Body of pancreas (tissue), 4 donors: ENCODE measurements around the gene FUT7. TPM values are rescaled to one million over a fixed set of nuclear protein-coding genes. Genes with fewer than 3 reads are reported as not detected.

ENCODE experiments used
- ATAC-seq: fragments of 150-250 bp; one replicate; pipeline ENCODE4 v1.9.1; 2016
- DNase-seq, 4 donors: peaks; one replicate each; pipeline ENCODE4 v3.0.0-alpha.2; 2019
- H3K27ac ChIP-seq, 4 donors: fragments of 200-600 bp; sonication (generic); 1 replicate in 3 of 4; 2 replicates in 1 of 4; pipeline versions ENCODE4 v1.5.1 to v1.6.1; 2016 to 2019; ENCODE audit warnings: mild to moderate bottlenecking in 1 of 4, mixed read lengths in 1 of 4, moderate library complexity in 1 of 4
- H3K27me3 ChIP-seq, 2 donors: fragments of 200-600 bp; sonication (generic); one replicate each; pipeline ENCODE4 v1.6.0; 2016; ENCODE audit warnings: mild to moderate bottlenecking in 1 of 2
- H3K36me3 ChIP-seq, 2 donors: fragments of 200-600 bp; sonication (generic); replicated peaks in 1 of 2; 2 replicates each; pipeline ENCODE4 v1.5.1; 2016; ENCODE audit warnings: low read depth in 2 of 2; ENCODE audit not compliant: insufficient read depth in 1 of 2
- H3K4me1 ChIP-seq: fragments of 200-600 bp; sonication (generic); one replicate; pipeline ENCODE4 v1.6.0; 2016
- H3K4me3 ChIP-seq, 2 donors: fragments of 200-600 bp; sonication (generic); 1 replicate in 1 of 2; 2 replicates in 1 of 2; pipeline ENCODE4 v1.5.1; 2016 to 2019
- H3K9me3 ChIP-seq, 3 donors: fragments of 200-600 bp; sonication (generic); 1 replicate in 2 of 3; 2 replicates in 1 of 3; pipeline ENCODE4 v1.5.1; 2016
- POLR2A ChIP-seq, 3 donors: fragments of 450-650 bp; IDR thresholded peaks; one replicate each; pipeline ENCODE4 v1.6.1; 2016; ENCODE audit warnings: antibody characterized with exemption in 3 of 3, mild to moderate bottlenecking in 2 of 3
- WGBS, 2 donors: methylation state at CpG; one replicate each; pipeline ENCODE4 v1.1.5; 2017; 5-methylcytosine and 5-hydroxymethylcytosine counted together
- intact Hi-C: fragments of 100-400 bp; cut with DNase I; formaldehyde crosslinking; loops from one replicate; pipeline ENCODE4 v1.15.1; 2023
- total RNA-seq, 2 donors: library from RNA; depleted of rRNA; stranded (reverse); fragments of >200 nt; gene quantifications; one replicate each; pipeline ENCODE4 v1.1.0, GENCODE V29; 2016
- TF ChIP-seq, protein P1 (sequence below), 7 experiments: fragments of 450-650 bp in 4 of 7; fragments of 200-600 bp in 3 of 7; sonication (generic) in 3 of 7; IDR thresholded peaks; one replicate each; pipeline ENCODE4 v1.5.1; 2016 to 2019; ENCODE audit warnings: antibody characterized with exemption in 7 of 7

The FUT7 gene
- total RNA-seq, 2 donors from 2014 or later, result not detected

DNA sequence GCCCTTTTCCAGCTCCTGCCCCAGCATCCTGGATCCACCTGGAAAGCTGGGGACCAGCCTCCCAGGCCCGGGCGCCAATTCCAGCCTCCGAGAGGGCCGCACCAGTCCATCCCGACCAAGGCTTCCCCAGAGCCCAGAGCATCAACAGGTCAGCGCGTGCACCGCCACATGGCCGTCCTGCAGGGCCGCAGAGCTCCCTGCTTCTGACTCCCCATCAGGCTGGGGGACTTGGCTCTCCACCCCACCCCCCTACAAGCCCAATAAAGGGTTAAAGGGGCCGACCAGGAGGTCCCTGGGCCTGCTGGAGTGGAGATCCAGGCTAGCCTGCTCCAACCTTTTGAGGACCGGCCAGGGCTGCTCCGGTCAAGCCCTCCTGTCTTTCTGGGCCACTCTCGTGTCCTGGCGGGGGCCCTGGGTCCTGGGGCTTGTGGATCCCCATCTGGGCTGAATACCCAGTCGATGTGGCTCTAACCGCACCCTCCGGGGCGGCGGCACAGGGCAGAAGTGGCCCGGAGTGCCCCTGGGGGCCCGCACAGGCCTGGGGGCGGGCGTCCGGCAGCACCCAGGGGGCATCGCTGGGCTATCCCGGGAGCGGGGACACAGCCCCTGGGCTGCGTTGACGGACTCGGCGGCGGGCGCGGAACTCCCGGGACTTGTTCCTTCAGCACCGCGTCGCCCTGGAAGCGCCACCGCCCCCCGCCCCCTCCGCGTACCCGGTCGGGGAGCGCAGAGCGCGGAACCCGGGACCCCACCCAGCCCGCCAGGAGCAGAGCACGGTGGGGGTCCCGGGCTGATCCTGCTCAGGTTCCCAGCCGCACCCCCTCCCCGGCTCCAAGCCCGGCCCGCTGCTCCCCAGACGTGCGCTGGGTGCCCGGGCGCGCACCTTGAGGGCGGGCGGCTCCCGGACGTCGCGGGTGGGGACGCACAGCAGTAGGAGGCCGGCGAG, 21.4 kb upstream of the FUT7 start:
- Histone ChIP-seq H3K4me1 (peaks cover 40% of the 10 kb centered on the region), H3K9me3 (no peaks in the 10 kb centered on the region), H3K4me3 (peak overlapping the region in 1 of 2 donors; percentile 1), H3K27me3 (no peaks in the 10 kb centered on the region), H3K36me3 (no peaks in the 10 kb centered on the region), H3K27ac (peak overlapping the region in 3 of 4 donors; percentile 19 to 81 (median 69))
- DNase-seq (no peak), ATAC-seq (peak; percentile 41)
- 17 to 70% methylated on average over 2 to 59 of the region's 71 CpGs for WGBS, 2 donors
- TF ChIP-seq, protein P1, sequence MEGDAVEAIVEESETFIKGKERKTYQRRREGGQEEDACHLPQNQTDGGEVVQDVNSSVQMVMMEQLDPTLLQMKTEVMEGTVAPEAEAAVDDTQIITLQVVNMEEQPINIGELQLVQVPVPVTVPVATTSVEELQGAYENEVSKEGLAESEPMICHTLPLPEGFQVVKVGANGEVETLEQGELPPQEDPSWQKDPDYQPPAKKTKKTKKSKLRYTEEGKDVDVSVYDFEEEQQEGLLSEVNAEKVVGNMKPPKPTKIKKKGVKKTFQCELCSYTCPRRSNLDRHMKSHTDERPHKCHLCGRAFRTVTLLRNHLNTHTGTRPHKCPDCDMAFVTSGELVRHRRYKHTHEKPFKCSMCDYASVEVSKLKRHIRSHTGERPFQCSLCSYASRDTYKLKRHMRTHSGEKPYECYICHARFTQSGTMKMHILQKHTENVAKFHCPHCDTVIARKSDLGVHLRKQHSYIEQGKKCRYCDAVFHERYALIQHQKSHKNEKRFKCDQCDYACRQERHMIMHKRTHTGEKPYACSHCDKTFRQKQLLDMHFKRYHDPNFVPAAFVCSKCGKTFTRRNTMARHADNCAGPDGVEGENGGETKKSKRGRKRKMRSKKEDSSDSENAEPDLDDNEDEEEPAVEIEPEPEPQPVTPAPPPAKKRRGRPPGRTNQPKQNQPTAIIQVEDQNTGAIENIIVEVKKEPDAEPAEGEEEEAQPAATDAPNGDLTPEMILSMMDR (IDR thresholded peaks at IDR 0.05), result no peak
- TF ChIP-seq POLR2A (IDR thresholded peaks at IDR 0.05), result no peak
- intact Hi-C loops, result no loop called here

DNA sequence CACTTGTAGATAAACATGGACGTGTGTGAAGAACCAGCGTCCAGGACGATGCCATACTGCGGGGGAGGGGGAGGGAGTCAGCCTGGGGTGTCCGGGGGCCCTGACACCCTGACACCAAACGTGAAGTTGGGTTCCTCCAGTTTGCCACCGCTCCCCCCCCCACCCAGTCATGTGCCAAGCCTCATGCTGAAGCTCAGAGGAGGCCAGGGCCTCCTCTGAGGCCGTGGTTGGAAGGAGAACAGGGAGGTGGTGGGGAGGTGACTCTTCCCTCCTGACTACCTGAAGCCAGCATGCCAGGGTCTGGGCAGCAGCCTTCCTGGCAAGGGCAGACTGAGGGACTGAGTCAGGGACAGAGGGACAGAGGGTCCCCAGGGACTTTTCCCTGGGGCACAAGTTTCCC, 20.4 kb upstream of the FUT7 start:
- Histone ChIP-seq H3K27ac (no peak overlapping the region), H3K4me1 (peaks cover 40% of the 10 kb centered on the region), H3K27me3 (no peaks in the 10 kb centered on the region), H3K36me3 (no peaks in the 10 kb centered on the region), H3K4me3 (no peak overlapping the region), H3K9me3 (no peaks in the 10 kb centered on the region)
- WGBS, 2 donors, result 60 to 83% methylated on average over 1 to 7 of the region's 8 CpGs
- intact Hi-C loops, result no loop called here
- ATAC-seq, result no peak
- TF ChIP-seq, protein P1 (IDR thresholded peaks at IDR 0.05), result no peak
- TF ChIP-seq POLR2A (IDR thresholded peaks at IDR 0.05), result no peak
- DNase-seq, result no peak

DNA sequence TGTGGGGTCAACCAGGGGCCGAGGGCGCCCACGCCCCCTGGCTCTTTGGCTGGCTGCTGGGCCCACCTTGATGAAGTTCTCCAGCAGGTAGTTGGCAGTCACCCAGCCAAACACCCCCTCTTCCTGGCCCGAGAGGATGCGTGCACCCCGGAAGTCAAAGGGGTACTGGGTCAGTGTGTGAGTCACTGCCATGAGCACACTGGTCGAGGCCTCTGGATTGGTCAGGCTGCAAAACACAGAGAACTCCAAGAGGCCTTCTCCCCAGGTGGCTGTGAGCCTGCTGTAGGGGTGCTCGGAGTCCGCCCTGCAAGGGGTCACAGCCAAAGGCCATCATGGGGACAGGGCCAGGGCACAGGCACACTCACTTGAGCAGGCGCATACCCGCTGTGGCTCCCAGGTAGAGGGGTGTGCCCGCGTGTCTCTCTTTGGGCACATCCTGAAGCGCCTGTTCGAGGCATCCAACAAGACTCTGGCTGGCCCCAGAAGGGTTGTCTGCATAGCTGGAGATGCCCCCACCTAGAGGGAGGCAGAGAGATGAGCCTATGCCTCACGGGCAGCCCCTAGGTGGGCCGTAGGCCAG, 19.3 kb upstream of the FUT7 start:
- DNase-seq (no peak), ATAC-seq (no peak)
- Histone ChIP-seq H3K4me3 (no peak overlapping the region), H3K27me3 (no peaks in the 10 kb centered on the region), H3K27ac (no peak overlapping the region), H3K36me3 (no peaks in the 10 kb centered on the region), H3K9me3 (no peaks in the 10 kb centered on the region), H3K4me1 (peaks cover 47% of the 10 kb centered on the region)
- WGBS, 2 donors, result 91% methylated on average over 17 of the region's 17 CpGs; no CpG with 5 or more reads in 1 of the 2 donors
- TF ChIP-seq POLR2A (IDR thresholded peaks at IDR 0.05), result no peak
- TF ChIP-seq, protein P1 (IDR thresholded peaks at IDR 0.05), result no peak
- intact Hi-C loops, result no loop called here

DNA sequence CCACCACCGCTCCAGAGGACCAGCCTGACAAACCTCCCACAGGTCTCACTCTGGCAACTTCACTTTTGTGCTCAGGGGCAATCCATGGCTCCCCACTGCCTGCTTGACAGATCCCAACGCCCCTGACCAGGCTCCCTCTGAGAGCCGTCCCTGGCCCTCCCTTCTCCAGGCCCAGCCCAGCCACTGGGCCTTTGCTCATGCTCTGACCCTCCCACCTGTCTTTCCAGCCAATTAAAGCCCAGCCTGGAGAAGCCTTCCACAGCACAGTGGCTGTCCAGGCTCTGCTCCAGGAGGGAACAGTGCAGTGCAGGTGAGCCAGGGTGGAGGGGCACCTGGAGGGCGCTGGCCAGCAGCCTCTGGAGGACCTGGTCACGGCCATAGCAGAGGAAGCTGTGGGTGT, 18.7 kb upstream of the FUT7 start:
- Histone ChIP-seq H3K27me3 (no peaks in the 10 kb centered on the region), H3K9me3 (no peaks in the 10 kb centered on the region), H3K4me3 (no peak overlapping the region), H3K36me3 (no peaks in the 10 kb centered on the region), H3K4me1 (peaks cover 45% of the 10 kb centered on the region), H3K27ac (no peak overlapping the region)
- intact Hi-C loops, result no loop called here
- ATAC-seq (no peak), DNase-seq (no peak)
- WGBS, 2 donors, result 79 to 88% methylated on average over 3 to 5 of the region's 5 CpGs
- TF ChIP-seq POLR2A (IDR thresholded peaks at IDR 0.05), result no peak
- TF ChIP-seq, protein P1 (IDR thresholded peaks at IDR 0.05), result no peak
